NCI-H1048 (cell line): ENCODE results near the gene POLD3.

Source experiments
- DNase-seq: peaks from one replicate; lab custom pipeline; 2025; lab: John Stamatoyannopoulos, UW

POLD3 gene

DNA sequence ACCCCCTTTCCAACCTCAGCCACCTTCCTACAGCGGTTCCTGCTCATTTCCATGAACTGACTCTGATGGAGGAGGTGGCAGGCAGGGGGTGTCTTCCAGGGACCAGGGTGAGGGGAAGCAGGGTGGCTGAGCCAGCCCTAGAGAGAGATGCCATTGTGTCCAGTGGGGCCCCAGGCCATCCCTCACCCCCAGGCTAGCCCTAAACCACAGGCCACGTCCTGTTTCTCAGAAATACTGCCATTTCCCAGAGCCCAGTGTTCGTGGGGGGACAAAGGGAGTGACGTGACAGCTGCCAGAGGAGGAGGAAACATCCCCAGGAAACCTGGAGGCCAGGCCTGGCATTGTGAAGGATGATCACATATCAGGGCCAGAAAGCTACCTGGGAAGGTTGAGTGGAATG is 99.4 kb downstream of the POLD3 start:
- no peak for DNase-seq
